GM12878 (cell line): Measurements from ENCODE around the gene UTP3.

Experiments
- CEBPB ChIP-seq, 2 experiments: fragments of 150-350 bp in 1 of 2; IDR thresholded peaks; 2 replicates each; pipeline ENCODE4 v1.6.1; 2012 to 2014; ENCODE audit warnings: low read depth in 2 of 2, low read length in 2 of 2, borderline replicate concordance in 1 of 2, inconsistent platforms in 1 of 2
- EP300 ChIP-seq, 2 experiments: fragments of 150-350 bp in 1 of 2; IDR thresholded peaks; 2 replicates each; pipeline ENCODE4 v1.6.1; 2011 to 2012; ENCODE audit warnings: low read depth in 2 of 2, low read length in 2 of 2, borderline replicate concordance in 1 of 2, improper control_type of control experiment in 1 of 2, inconsistent platforms in 1 of 2; ENCODE audit not compliant: control insufficient read depth in 1 of 2
- EZH2 ChIP-seq: IDR thresholded peaks from 2 replicates; pipeline ENCODE4 v1.6.1; 2012; ENCODE audit warnings: low read depth, mild to moderate bottlenecking, control low read depth, inconsistent platforms, low read length, borderline replicate concordance; ENCODE audit not compliant: control insufficient read depth
- HCFC1 ChIP-seq: fragments of 150-350 bp; IDR thresholded peaks from 2 replicates; pipeline ENCODE4 v1.6.1; 2014; ENCODE audit warnings: low read length
- MAX ChIP-seq: IDR thresholded peaks from 2 replicates; pipeline ENCODE4 v1.6.1; 2012; ENCODE audit warnings: low read depth, low read length, improper control_type of control experiment
- POLR2AphosphoS5 ChIP-seq: IDR thresholded peaks from 2 replicates; pipeline ENCODE4 v1.6.1; 2011; ENCODE audit warnings: mild to moderate bottlenecking, low read length, inconsistent platforms
- ZZZ3 ChIP-seq: IDR thresholded peaks from 2 replicates; pipeline ENCODE4 v1.6.1; 2011; ENCODE audit warnings: low read depth; ENCODE audit not compliant: control insufficient read depth, insufficient read length
- TF ChIP-seq, protein P1 (sequence below), 3 experiments: IDR thresholded peaks in 2 of 3; conservative IDR thresholded peaks in 1 of 3; 2 replicates each; pipeline ENCODE4 v1.5.1; 2011; ENCODE audit warnings: low read depth in 3 of 3, low read length in 3 of 3, mild to moderate bottlenecking in 3 of 3, control low read depth in 2 of 3, moderate library complexity in 2 of 3, inconsistent platforms in 1 of 3, mixed read lengths in 1 of 3; ENCODE audit not compliant: control insufficient read depth in 2 of 3, insufficient read depth in 1 of 3; ENCODE audit errors: extremely low read depth in 1 of 3
- TF ChIP-seq, protein P2 (sequence below): IDR thresholded peaks from 2 replicates; pipeline ENCODE4 v1.6.1; 2011; ENCODE audit warnings: mild to moderate bottlenecking, low read depth, low read length, moderate library complexity; ENCODE audit not compliant: insufficient replicate concordance
- TF ChIP-seq, protein P3 (sequence below): IDR thresholded peaks from 2 replicates; pipeline ENCODE4 v1.6.1; 2011; ENCODE audit warnings: low read depth, mild to moderate bottlenecking, low read length, moderate library complexity, borderline replicate concordance; ENCODE audit errors: extremely low read depth
- TF ChIP-seq, protein P4 (sequence below): IDR thresholded peaks from 2 replicates; pipeline ENCODE4 v1.6.1; 2011; ENCODE audit warnings: low read depth, low read length, improper control_type of control experiment, borderline replicate concordance

DNA sequence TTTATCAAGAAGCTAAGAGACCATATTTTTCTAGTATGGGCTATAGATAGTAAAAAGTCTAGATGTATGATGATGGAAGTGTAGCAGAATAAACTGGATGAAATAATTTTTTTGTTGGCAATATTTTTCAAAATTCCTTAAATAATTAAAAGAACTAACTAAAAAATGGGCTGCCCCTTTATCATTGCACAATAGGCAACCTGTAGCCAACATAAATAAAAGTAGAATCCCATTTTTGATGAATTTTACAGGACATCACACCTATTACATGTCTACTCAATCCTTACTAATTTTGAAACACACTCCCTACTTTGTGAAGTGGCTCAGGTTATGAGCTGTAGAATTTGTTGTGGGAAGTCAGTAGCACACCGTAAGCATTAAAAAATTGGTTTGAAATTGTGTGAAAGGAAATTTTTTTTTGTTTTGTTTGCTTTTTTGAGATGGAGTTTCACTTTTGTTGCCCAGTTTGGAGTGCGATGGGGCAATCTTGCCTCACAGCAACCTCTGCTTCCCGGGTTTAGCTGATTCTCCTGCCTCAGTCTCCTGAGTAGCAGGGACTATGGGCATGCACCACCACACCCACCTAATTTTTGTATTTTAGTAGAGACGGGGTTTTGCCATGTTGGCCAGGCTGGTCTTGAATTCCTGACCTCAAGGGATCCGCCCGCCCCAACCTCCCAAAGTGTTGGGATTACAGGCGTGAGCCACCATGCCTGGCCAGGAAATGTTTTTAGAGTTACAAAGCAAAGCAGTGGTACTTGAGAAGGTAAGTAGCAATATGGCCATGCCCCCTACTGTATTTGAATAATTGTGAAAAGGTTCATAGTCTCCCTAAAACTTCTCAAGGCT lies 24.5 kb downstream of the UTP3 start:
- TF ChIP-seq, protein P1, sequence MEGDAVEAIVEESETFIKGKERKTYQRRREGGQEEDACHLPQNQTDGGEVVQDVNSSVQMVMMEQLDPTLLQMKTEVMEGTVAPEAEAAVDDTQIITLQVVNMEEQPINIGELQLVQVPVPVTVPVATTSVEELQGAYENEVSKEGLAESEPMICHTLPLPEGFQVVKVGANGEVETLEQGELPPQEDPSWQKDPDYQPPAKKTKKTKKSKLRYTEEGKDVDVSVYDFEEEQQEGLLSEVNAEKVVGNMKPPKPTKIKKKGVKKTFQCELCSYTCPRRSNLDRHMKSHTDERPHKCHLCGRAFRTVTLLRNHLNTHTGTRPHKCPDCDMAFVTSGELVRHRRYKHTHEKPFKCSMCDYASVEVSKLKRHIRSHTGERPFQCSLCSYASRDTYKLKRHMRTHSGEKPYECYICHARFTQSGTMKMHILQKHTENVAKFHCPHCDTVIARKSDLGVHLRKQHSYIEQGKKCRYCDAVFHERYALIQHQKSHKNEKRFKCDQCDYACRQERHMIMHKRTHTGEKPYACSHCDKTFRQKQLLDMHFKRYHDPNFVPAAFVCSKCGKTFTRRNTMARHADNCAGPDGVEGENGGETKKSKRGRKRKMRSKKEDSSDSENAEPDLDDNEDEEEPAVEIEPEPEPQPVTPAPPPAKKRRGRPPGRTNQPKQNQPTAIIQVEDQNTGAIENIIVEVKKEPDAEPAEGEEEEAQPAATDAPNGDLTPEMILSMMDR (IDR thresholded peaks at IDR 0.05 in 2 of 3, conservative IDR thresholded peaks at IDR 0.05 in 1 of 3; ENCODE audit: control insufficient read depth in 2 of 3, extremely low read depth in 1 of 3, insufficient read depth in 1 of 3, low read depth in 3 of 3, low read length in 3 of 3): no peak
- TF ChIP-seq, protein P2, sequence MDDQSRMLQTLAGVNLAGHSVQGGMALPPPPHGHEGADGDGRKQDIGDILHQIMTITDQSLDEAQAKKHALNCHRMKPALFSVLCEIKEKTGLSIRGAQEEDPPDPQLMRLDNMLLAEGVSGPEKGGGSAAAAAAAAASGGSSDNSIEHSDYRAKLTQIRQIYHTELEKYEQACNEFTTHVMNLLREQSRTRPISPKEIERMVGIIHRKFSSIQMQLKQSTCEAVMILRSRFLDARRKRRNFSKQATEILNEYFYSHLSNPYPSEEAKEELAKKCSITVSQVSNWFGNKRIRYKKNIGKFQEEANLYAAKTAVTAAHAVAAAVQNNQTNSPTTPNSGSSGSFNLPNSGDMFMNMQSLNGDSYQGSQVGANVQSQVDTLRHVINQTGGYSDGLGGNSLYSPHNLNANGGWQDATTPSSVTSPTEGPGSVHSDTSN: no peak
- TF ChIP-seq, protein P3, sequence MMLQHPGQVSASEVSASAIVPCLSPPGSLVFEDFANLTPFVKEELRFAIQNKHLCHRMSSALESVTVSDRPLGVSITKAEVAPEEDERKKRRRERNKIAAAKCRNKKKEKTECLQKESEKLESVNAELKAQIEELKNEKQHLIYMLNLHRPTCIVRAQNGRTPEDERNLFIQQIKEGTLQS: no peak
- TF ChIP-seq EP300 (IDR thresholded peaks at IDR 0.05; ENCODE audit: borderline replicate concordance in 1 of 2, control insufficient read depth in 1 of 2, low read depth in 2 of 2, low read length in 2 of 2): no peak
- TF ChIP-seq ZZZ3: no peak
- no peak for TF ChIP-seq HCFC1
- TF ChIP-seq, protein P4, sequence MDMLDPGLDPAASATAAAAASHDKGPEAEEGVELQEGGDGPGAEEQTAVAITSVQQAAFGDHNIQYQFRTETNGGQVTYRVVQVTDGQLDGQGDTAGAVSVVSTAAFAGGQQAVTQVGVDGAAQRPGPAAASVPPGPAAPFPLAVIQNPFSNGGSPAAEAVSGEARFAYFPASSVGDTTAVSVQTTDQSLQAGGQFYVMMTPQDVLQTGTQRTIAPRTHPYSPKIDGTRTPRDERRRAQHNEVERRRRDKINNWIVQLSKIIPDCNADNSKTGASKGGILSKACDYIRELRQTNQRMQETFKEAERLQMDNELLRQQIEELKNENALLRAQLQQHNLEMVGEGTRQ: no peak
- TF ChIP-seq CEBPB (IDR thresholded peaks at IDR 0.05; ENCODE audit: borderline replicate concordance in 1 of 2, low read depth in 2 of 2, low read length in 2 of 2): no peak
- no peak for TF ChIP-seq EZH2
- TF ChIP-seq POLR2AphosphoS5: no peak
- no peak for TF ChIP-seq MAX
